Epithelial cell of esophagus (primary cell): Measurements from ENCODE around the gene CBX8.
A peak's percentile ranks its signal among the peaks of the same experiment; 100 is the strongest.

ENCODE experiments used
- DNase-seq: peaks from one replicate; pipeline ENCODE4 v3.0.0; 2010; ENCODE audit warnings: low read depth
- H3K4me3 ChIP-seq: 2 replicates; pipeline ENCODE4 v1.5.1; 2011; ENCODE audit warnings: mild to moderate bottlenecking, low read length, control low read depth
- CTCF ChIP-seq: IDR thresholded peaks from 2 replicates; pipeline ENCODE4 v1.5.1; 2011; ENCODE audit warnings: low read depth, mild to moderate bottlenecking, low read length, control low read depth, inconsistent platforms; ENCODE audit not compliant: insufficient read depth; ENCODE audit errors: missing control alignments

CBX8 gene

GRCh38 chr17:79798299-79799173, 1.7 kb upstream of the CBX8 start:
- peak overlapping the region; percentile 45 for H3K4me3 ChIP-seq
- no peak for TF ChIP-seq CTCF
- no peak for DNase-seq

- no peak for TF ChIP-seq CTCF
- H3K4me3 ChIP-seq = peak overlapping the region; percentile 45
- DNase-seq = no peak
Observed at GRCh38 chr17:79797492-79798298, 818 bp upstream of the CBX8 start.

DNA sequence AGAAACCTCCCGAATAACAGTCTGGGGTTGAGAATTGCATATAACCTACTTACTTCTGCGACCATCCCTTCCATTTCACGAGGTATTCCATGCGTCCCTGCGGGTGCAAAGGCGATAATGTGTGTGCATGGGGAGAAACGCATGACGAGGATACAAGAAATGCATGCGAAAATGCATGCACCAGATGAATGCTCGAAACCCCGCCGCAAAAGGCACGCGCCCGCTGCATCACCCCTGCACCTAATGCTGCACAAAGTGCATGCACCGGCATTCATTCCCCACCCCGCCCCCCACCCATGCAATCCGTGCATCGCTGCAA, 474 bp downstream of the CBX8 start:
- no peak for TF ChIP-seq CTCF
- peak overlapping the region; percentile 76 for H3K4me3 ChIP-seq
- DNase-seq = no peak

DNA sequence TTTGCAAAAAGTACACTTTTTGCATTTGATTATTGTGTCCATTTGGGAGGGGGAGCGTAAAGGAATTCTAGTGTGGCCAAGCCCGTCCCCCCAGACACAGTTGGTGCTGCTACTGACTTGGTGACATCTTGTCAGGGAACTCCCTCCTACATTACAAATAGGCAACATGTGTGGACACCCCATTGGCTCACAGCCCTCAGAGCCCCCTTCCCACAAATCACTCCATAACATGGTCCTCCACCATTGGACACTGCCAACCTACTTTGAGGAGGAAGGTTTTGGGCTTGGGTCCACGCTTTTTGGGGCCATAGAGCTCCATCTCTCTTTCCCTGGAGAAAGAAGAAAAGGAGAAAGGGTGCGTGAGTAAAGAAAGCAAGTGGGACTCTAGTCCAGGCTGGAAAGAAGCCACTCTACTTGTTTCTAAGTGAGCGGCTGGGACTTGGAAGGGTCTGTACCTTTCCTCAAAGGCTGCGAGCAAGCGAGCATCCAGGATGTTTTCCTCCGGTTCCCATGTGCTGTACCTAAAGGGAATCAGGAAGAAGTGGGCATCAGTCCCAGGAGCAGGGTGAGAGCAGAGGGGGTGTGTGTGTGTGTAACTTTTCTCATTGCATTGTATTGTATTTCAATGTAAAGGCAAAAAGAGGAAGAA, 958 bp downstream of the CBX8 start:
- TF ChIP-seq CTCF = no peak
- no peak for DNase-seq
- H3K4me3 ChIP-seq = peak overlapping the region; percentile 76

GRCh38 chr17:79794659-79795511, 2.0 kb downstream of the CBX8 start:
- no peak for DNase-seq
- no peak overlapping the region for H3K4me3 ChIP-seq
- no peak for TF ChIP-seq CTCF

GRCh38 chr17:79793924-79794304, 3.0 kb downstream of the CBX8 start:
- TF ChIP-seq CTCF = no peak
- H3K4me3 ChIP-seq = no peak overlapping the region
- DNase-seq = no peak
